Measurements from ENCODE around the gene KIAA1671. TPM values are rescaled to one million over a fixed set of nuclear protein-coding genes. Genes with fewer than 3 reads are reported as not detected.

KIAA1671 gene
- polyA plus RNA-seq, 4 donors: 7.0 to 24.3 (median 14.7) TPM

GRCh38 chr22:25051983-25052710, 99.6 kb downstream of the KIAA1671 start:
- H3K27ac ChIP-seq (ENCODE audit: low read depth in 1 of 3, low read length in 2 of 3): peak overlapping the region; percentile 62 to 99 (median 71)
- H3K36me3 ChIP-seq (ENCODE audit: control insufficient read depth in 3 of 3, insufficient read depth in 2 of 3, low read depth in 1 of 3, low read length in 3 of 3): peaks cover 0 to 39% (median 5%) of the 10 kb centered on the region in 3 donors
- peaks cover 0 to 46% (median 5%) of the 10 kb centered on the region in 3 donors for H3K4me1 ChIP-seq (ENCODE audit: control insufficient read depth in 3 of 3, insufficient read depth in 2 of 3, low read depth in 1 of 3, low read length in 2 of 3)
- no peak for FAIRE-seq
- WGBS, 3 donors: 42 to 62% (median 46%) methylated on average over 9 of the region's 9 CpGs
- H3K9me3 ChIP-seq (ENCODE audit: control insufficient read depth in 2 of 2, insufficient read depth in 1 of 2, low read depth in 1 of 2, low read length in 1 of 2): peaks cover 0 to 5% of the 10 kb centered on the region in 2 donors
- DNase-seq: peak; percentile 83
- no peaks in the 10 kb centered on the region for H3K27me3 ChIP-seq (ENCODE audit: control insufficient read depth in 3 of 3, insufficient read depth in 3 of 3, low read length in 3 of 3)
- no peak overlapping the region for H3K4me3 ChIP-seq (ENCODE audit: low read depth in 1 of 3, low read length in 3 of 3)

- no peak overlapping the region for H3K4me3 ChIP-seq (ENCODE audit: low read depth in 1 of 3, low read length in 3 of 3)
- H3K36me3 ChIP-seq (ENCODE audit: control insufficient read depth in 3 of 3, insufficient read depth in 2 of 3, low read depth in 1 of 3, low read length in 3 of 3): peaks cover 0 to 39% (median 5%) of the 10 kb centered on the region in 3 donors
- no peaks in the 10 kb centered on the region for H3K27me3 ChIP-seq (ENCODE audit: control insufficient read depth in 3 of 3, insufficient read depth in 3 of 3, low read length in 3 of 3)
- H3K27ac ChIP-seq (ENCODE audit: low read depth in 1 of 3, low read length in 2 of 3): peak overlapping the region; percentile 79 to 99 (median 90)
- DNase-seq (peak; percentile 96 to 98), FAIRE-seq (peak; percentile 19)
- H3K4me1 ChIP-seq (ENCODE audit: control insufficient read depth in 3 of 3, insufficient read depth in 2 of 3, low read depth in 1 of 3, low read length in 2 of 3): peaks cover 0 to 47% (median 5%) of the 10 kb centered on the region in 3 donors
- peaks cover 0 to 5% of the 10 kb centered on the region in 2 donors for H3K9me3 ChIP-seq (ENCODE audit: control insufficient read depth in 2 of 2, insufficient read depth in 1 of 2, low read depth in 1 of 2, low read length in 1 of 2)
- WGBS, 3 donors: 35 to 69% (median 52%) methylated on average over 7 of the region's 7 CpGs
Observed at GRCh38 chr22:25053153-25053805, 100.8 kb downstream of the KIAA1671 start.

GRCh38 chr22:25054943-25055511, 102.5 kb downstream of the KIAA1671 start:
- no peaks in the 10 kb centered on the region for H3K27me3 ChIP-seq (ENCODE audit: control insufficient read depth in 3 of 3, insufficient read depth in 3 of 3, low read length in 3 of 3)
- WGBS, 3 donors: 37 to 44% (median 44%) methylated on average over 9 of the region's 9 CpGs
- H3K9me3 ChIP-seq (ENCODE audit: control insufficient read depth in 2 of 2, insufficient read depth in 1 of 2, low read depth in 1 of 2, low read length in 1 of 2): peaks cover 0 to 5% of the 10 kb centered on the region in 2 donors
- no peak for FAIRE-seq
- H3K27ac ChIP-seq (ENCODE audit: low read depth in 1 of 3, low read length in 2 of 3): peak overlapping the region; percentile 33 to 99 (median 68)
- peaks cover 0 to 47% (median 5%) of the 10 kb centered on the region in 3 donors for H3K4me1 ChIP-seq (ENCODE audit: control insufficient read depth in 3 of 3, insufficient read depth in 2 of 3, low read depth in 1 of 3, low read length in 2 of 3)
- H3K4me3 ChIP-seq (ENCODE audit: low read depth in 1 of 3, low read length in 3 of 3): no peak overlapping the region
- H3K36me3 ChIP-seq (ENCODE audit: control insufficient read depth in 3 of 3, insufficient read depth in 2 of 3, low read depth in 1 of 3, low read length in 3 of 3): peaks cover 0 to 40% (median 6%) of the 10 kb centered on the region in 3 donors
- DNase-seq: peak; percentile 68 to 86

- Histone ChIP-seq H3K27me3 (ENCODE audit: control insufficient read depth in 3 of 3, insufficient read depth in 3 of 3, low read length in 3 of 3) (no peaks in the 10 kb centered on the region), H3K9me3 (ENCODE audit: control insufficient read depth in 2 of 2, insufficient read depth in 1 of 2, low read depth in 1 of 2, low read length in 1 of 2) (no peaks in the 10 kb centered on the region), H3K4me1 (ENCODE audit: control insufficient read depth in 3 of 3, insufficient read depth in 2 of 3, low read depth in 1 of 3, low read length in 2 of 3) (peaks cover 0 to 33% (median 3%) of the 10 kb centered on the region in 3 donors), H3K27ac (ENCODE audit: low read depth in 1 of 3, low read length in 2 of 3) (peak overlapping the region in 1 of 3 donors; percentile 51), H3K36me3 (ENCODE audit: control insufficient read depth in 3 of 3, insufficient read depth in 2 of 3, low read depth in 1 of 3, low read length in 3 of 3) (peaks cover 0 to 30% (median 3%) of the 10 kb centered on the region in 3 donors), H3K4me3 (ENCODE audit: low read depth in 1 of 3, low read length in 3 of 3) (no peak overlapping the region)
- 30 to 34% (median 33%) methylated on average over 23 of the region's 23 CpGs for WGBS, 3 donors
- no peak for FAIRE-seq
- peak; percentile 61 to 90 for DNase-seq
Observed at GRCh38 chr22:25057013-25057881, 104.7 kb downstream of the KIAA1671 start.

GRCh38 chr22:25059438-25059837, 106.9 kb downstream of the KIAA1671 start:
- Histone ChIP-seq H3K4me3 (ENCODE audit: low read depth in 1 of 3, low read length in 3 of 3) (no peak overlapping the region), H3K27ac (ENCODE audit: low read depth in 1 of 3, low read length in 2 of 3) (no peak overlapping the region), H3K9me3 (ENCODE audit: control insufficient read depth in 2 of 2, insufficient read depth in 1 of 2, low read depth in 1 of 2, low read length in 1 of 2) (no peaks in the 10 kb centered on the region), H3K36me3 (ENCODE audit: control insufficient read depth in 3 of 3, insufficient read depth in 2 of 3, low read depth in 1 of 3, low read length in 3 of 3) (peaks cover 0 to 30% (median 3%) of the 10 kb centered on the region in 3 donors), H3K27me3 (ENCODE audit: control insufficient read depth in 3 of 3, insufficient read depth in 3 of 3, low read length in 3 of 3) (no peaks in the 10 kb centered on the region), H3K4me1 (ENCODE audit: control insufficient read depth in 3 of 3, insufficient read depth in 2 of 3, low read depth in 1 of 3, low read length in 2 of 3) (peaks cover 0 to 13% (median 0%) of the 10 kb centered on the region in 3 donors)
- no peak for FAIRE-seq
- DNase-seq: no peak
- 82 to 96% (median 87%) methylated on average over 5 of the region's 5 CpGs for WGBS, 3 donors

- Histone ChIP-seq H3K4me1 (ENCODE audit: control insufficient read depth in 3 of 3, insufficient read depth in 2 of 3, low read depth in 1 of 3, low read length in 2 of 3) (peaks cover 0 to 6% (median 0%) of the 10 kb centered on the region in 3 donors), H3K9me3 (ENCODE audit: control insufficient read depth in 2 of 2, insufficient read depth in 1 of 2, low read depth in 1 of 2, low read length in 1 of 2) (no peaks in the 10 kb centered on the region), H3K27ac (ENCODE audit: low read depth in 1 of 3, low read length in 2 of 3) (no peak overlapping the region), H3K36me3 (ENCODE audit: control insufficient read depth in 3 of 3, insufficient read depth in 2 of 3, low read depth in 1 of 3, low read length in 3 of 3) (peaks cover 0 to 39% (median 3%) of the 10 kb centered on the region in 3 donors), H3K27me3 (ENCODE audit: control insufficient read depth in 3 of 3, insufficient read depth in 3 of 3, low read length in 3 of 3) (no peaks in the 10 kb centered on the region), H3K4me3 (ENCODE audit: low read depth in 1 of 3, low read length in 3 of 3) (no peak overlapping the region)
- DNase-seq (no peak), FAIRE-seq (no peak)
- WGBS, 3 donors: 43 to 71% (median 48%) methylated on average over 10 of the region's 10 CpGs
Observed at GRCh38 chr22:25060522-25061071, 108.1 kb downstream of the KIAA1671 start.

GRCh38 chr22:25061134-25061533, 108.6 kb downstream of the KIAA1671 start:
- Histone ChIP-seq H3K9me3 (ENCODE audit: control insufficient read depth in 2 of 2, insufficient read depth in 1 of 2, low read depth in 1 of 2, low read length in 1 of 2) (no peaks in the 10 kb centered on the region), H3K4me3 (ENCODE audit: low read depth in 1 of 3, low read length in 3 of 3) (no peak overlapping the region), H3K27me3 (ENCODE audit: control insufficient read depth in 3 of 3, insufficient read depth in 3 of 3, low read length in 3 of 3) (no peaks in the 10 kb centered on the region), H3K27ac (ENCODE audit: low read depth in 1 of 3, low read length in 2 of 3) (no peak overlapping the region), H3K4me1 (ENCODE audit: control insufficient read depth in 3 of 3, insufficient read depth in 2 of 3, low read depth in 1 of 3, low read length in 2 of 3) (peaks cover 0 to 6% (median 0%) of the 10 kb centered on the region in 3 donors), H3K36me3 (ENCODE audit: control insufficient read depth in 3 of 3, insufficient read depth in 2 of 3, low read depth in 1 of 3, low read length in 3 of 3) (peaks cover 0 to 43% (median 3%) of the 10 kb centered on the region in 3 donors)
- DNase-seq (no peak), FAIRE-seq (no peak)
- WGBS, 3 donors: 88 to 94% (median 89%) methylated on average over 5 of the region's 5 CpGs

All from small intestine (tissue), 7 donors.